Left ventricle myocardium inferior (tissue), 1 donor: ENCODE data around the gene GTPBP6. TPM values are rescaled to one million over a fixed set of nuclear protein-coding genes. Genes with fewer than 3 reads are reported as not detected.
A peak's percentile ranks its signal among the peaks of the same experiment; 100 is the strongest.

Experiments
- DNase-seq: peaks from one replicate; pipeline ENCODE4 v3.0.0-alpha.2; 2020
- H3K27ac ChIP-seq: fragments of 200-600 bp; replicated peaks from 2 replicates; pipeline ENCODE4 v1.8.0; 2021
- H3K27me3 ChIP-seq: fragments of 200-600 bp; 2 replicates; pipeline ENCODE4 v1.8.0; 2021; ENCODE audit warnings: low read depth
- H3K36me3 ChIP-seq: fragments of 200-600 bp; 2 replicates; pipeline ENCODE4 v1.8.0; 2021
- H3K4me1 ChIP-seq: fragments of 200-600 bp; 2 replicates; pipeline ENCODE4 v1.8.0; 2021
- H3K4me3 ChIP-seq: fragments of 200-600 bp; 2 replicates; pipeline ENCODE4 v1.8.0; 2021; ENCODE audit warnings: mild to moderate bottlenecking, moderate library complexity
- H3K9me3 ChIP-seq: fragments of 200-600 bp; replicated peaks from 2 replicates; pipeline ENCODE4 v1.8.0; 2021
- intact Hi-C: fragments of 100-400 bp; cut with micrococcal nuclease; formaldehyde crosslinking; loops from one replicate; pipeline ENCODE4 v1.11.0; 2022
- total RNA-seq: library from RNA; stranded (reverse); fragmentation: NEBNext Ultra II Directional; extraction: Animal tissue kit (Norgen Biotek cat#: 25700); gene quantifications from one replicate; pipeline ENCODE4 v1.2.1, GENCODE V29; 2021
- TF ChIP-seq, protein P1 (sequence below): fragments of 200-600 bp; IDR thresholded peaks from 2 replicates; pipeline ENCODE4 v1.8.0; 2021; ENCODE audit warnings: antibody characterized with exemption, mild to moderate bottlenecking, borderline replicate concordance
- donor health status: DM: no; HTN: yes; CAD: no; lungs with severe emphysema.

GTPBP6 gene
- total RNA-seq, 1 donor from 2014 or later: 51.1 TPM

DNA sequence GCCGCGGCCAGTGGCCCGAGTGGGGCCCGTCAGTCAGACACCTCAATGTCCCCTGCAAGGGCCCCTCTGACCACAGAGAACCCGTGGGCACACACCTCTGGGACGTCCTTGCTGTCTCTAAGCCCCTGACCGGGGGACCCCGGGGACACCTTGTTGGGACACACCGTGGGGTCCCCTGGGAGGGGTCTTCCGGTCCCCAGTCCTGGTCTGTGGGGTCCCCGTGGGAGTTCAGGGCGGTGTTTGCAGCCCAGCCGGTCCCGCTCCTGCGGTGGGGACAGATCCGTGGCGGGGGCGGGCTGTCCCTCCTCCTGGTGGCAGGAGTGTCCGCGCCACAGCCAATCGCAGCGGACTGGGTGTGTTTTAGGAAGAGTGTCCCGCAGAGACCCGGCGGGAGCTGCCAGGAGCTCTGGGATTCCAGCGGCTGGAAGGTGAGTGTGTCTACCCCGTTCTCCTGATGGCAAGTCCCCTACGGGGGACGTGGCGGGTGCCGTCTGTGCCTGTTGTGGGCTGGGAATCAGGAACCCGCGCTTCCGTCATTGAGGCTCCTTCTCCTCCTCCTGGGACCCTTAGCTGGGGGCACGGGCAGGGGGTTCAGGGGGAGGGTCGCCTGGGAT lies 42.5 kb downstream of the GTPBP6 start:
- H3K27me3 ChIP-seq: no peaks in the 10 kb centered on the region

DNA sequence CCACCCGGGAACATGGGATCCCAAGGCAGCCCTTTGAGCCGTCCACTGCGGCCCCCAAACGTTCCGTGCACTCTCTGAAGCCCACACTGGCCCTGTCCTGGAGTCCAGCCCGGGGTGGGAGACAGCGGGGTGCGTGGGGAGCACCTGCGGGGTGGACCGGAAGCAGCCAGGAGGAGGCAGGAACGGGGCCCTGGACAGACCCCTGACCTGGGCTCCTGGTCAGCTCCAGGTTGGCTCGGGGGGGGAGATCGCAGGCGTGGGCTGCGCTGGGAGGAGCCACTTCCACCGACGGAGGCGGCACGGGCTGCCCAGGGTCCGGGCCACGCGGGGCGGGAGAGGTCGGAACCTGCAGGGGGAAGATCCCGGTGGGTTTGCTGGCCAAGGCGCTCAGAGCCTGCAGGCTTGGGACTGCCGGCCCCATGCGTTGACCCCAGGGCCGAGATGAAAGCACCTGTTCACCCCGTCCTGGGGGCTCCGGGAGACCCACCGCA lies 43.1 kb downstream of the GTPBP6 start:
- no peaks in the 10 kb centered on the region for H3K9me3 ChIP-seq
- no peak for DNase-seq
- peak overlapping the region; percentile 16 for H3K27ac ChIP-seq
- TF ChIP-seq, protein P1, sequence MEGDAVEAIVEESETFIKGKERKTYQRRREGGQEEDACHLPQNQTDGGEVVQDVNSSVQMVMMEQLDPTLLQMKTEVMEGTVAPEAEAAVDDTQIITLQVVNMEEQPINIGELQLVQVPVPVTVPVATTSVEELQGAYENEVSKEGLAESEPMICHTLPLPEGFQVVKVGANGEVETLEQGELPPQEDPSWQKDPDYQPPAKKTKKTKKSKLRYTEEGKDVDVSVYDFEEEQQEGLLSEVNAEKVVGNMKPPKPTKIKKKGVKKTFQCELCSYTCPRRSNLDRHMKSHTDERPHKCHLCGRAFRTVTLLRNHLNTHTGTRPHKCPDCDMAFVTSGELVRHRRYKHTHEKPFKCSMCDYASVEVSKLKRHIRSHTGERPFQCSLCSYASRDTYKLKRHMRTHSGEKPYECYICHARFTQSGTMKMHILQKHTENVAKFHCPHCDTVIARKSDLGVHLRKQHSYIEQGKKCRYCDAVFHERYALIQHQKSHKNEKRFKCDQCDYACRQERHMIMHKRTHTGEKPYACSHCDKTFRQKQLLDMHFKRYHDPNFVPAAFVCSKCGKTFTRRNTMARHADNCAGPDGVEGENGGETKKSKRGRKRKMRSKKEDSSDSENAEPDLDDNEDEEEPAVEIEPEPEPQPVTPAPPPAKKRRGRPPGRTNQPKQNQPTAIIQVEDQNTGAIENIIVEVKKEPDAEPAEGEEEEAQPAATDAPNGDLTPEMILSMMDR: no peak
- no peaks in the 10 kb centered on the region for H3K27me3 ChIP-seq
- intact Hi-C loops: no loop called here
- H3K4me3 ChIP-seq: peak overlapping the region; percentile 74
- H3K4me1 ChIP-seq: peaks cover 18% of the 10 kb centered on the region
- no peaks in the 10 kb centered on the region for H3K36me3 ChIP-seq

More for the DNA sequence above, 42.5 kb downstream of the GTPBP6 start:
- Histone ChIP-seq H3K36me3 (no peaks in the 10 kb centered on the region), H3K4me1 (peaks cover 18% of the 10 kb centered on the region), H3K9me3 (no peaks in the 10 kb centered on the region), H3K4me3 (peak overlapping the region; percentile 74), H3K27ac (no peak overlapping the region)
- TF ChIP-seq, protein P1: peak; percentile 48
- DNase-seq: peak; percentile 81
- intact Hi-C loops: no loop called here

DNA sequence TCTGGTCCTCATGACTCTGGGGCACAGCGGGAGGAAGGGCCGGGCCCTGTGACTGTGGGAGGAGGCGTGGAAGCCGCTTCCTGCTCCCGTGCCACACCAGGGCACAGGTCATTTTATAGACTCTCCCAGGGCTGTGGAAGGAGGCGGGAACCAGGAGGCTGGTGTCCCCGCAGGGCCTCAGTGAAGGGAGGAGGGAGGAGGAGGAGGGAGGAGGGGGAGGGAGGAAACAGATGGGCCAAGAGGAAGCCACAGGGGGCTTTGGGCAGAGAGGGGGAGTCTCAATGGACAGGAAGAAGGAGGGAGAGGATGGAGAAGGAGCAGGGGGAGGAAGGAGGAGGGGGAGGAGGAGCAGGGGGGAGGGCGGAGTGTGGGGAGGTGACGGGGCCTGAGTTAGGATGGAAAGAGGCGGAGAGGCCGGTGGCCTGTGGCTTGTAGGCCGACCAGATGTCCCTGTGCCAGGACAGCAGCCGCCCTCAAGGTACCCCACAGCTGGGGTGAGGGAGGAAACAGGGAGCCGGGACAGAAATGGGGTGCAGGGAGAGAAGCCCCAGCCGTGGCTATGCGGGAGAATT lies 43.6 kb downstream of the GTPBP6 start:
- Histone ChIP-seq H3K27me3 (no peaks in the 10 kb centered on the region), H3K4me1 (peaks cover 18% of the 10 kb centered on the region), H3K36me3 (no peaks in the 10 kb centered on the region), H3K27ac (peak overlapping the region; percentile 16), H3K4me3 (peak overlapping the region; percentile 74), H3K9me3 (no peaks in the 10 kb centered on the region)
- intact Hi-C loops: no loop called here
- DNase-seq: no peak
- TF ChIP-seq, protein P1: no peak

DNA sequence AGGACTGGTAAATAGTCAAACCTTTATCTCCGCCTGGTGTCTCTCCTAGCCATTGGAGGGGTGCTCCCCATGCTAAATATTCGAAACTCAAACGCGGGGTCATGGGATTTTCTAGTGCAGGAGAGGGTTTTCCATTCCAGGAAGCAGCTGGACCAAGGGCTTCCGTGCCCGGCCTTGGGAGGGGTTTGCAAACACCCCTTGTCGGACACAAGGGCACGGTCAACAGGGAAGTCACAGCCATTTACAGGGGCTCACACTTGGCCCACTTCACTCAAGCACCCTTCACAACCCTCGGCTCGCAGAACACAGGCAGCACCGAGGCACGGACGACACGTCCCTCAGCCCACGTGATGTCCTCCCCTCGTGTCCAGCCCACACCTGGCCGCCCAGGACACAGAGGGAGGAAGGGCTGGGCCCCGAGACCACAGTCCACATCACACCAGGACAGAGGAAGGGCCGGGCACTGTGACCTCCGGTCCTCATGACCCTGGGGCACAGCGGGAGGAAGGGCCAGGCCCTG lies 47.7 kb downstream of the GTPBP6 start:
- Histone ChIP-seq H3K4me3 (no peak overlapping the region), H3K9me3 (no peaks in the 10 kb centered on the region), H3K36me3 (no peaks in the 10 kb centered on the region), H3K27me3 (no peaks in the 10 kb centered on the region), H3K27ac (no peak overlapping the region), H3K4me1 (peaks cover 8% of the 10 kb centered on the region)
- DNase-seq: peak; percentile 10
- intact Hi-C loops: no loop called here
- TF ChIP-seq, protein P1: no peak

DNA sequence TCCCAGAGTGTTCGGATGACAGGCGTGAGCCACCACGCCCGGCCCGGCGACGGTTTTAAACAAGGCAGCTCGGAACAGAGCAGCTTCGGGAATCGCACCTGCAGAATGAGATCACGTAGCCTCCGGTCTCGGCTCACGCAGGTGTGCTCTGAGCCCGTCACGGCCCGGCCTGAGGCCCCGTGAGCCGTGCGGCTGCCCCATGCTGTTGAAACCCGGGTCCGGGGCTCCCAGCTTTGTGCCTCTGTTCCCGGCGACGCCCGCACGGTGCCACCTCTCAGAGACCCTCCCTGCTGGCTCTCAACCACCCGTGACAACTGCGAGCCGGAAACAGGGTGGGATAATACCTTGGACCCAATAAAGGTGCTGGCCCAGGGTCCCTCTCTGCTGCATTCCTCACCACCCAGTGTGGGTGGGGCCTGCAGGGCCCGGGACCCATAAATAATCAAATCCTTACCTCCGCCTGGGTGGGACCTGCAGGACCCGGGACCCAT lies 50.8 kb downstream of the GTPBP6 start:
- H3K36me3 ChIP-seq: no peaks in the 10 kb centered on the region
- intact Hi-C loops: no loop called here
- peak; percentile 10 for DNase-seq
- peaks cover under 1% of the 10 kb centered on the region for H3K4me1 ChIP-seq
- H3K9me3 ChIP-seq: no peaks in the 10 kb centered on the region
- H3K27me3 ChIP-seq: no peaks in the 10 kb centered on the region
- no peak overlapping the region for H3K4me3 ChIP-seq
- no peak overlapping the region for H3K27ac ChIP-seq
- TF ChIP-seq, protein P1: no peak
